Vagina (tissue), 2 donors: ENCODE measurements around the gene MRAS. TPM values are rescaled to one million over a fixed set of nuclear protein-coding genes. Genes with fewer than 3 reads are reported as not detected.

ENCODE experiments used
- DNase-seq, 2 donors: peaks; one replicate each; pipeline ENCODE4 v3.0.0-alpha.2; 2017; ENCODE audit errors: extremely low spot score in 2 of 2
- H3K27ac ChIP-seq: fragments of 200-600 bp; sonication (generic); one replicate; pipeline ENCODE4 v1.5.1; 2019
- H3K27me3 ChIP-seq: fragments of 200-600 bp; sonication (generic); one replicate; pipeline ENCODE4 v1.5.1; 2019
- H3K36me3 ChIP-seq, 2 donors: fragments of 200-600 bp; sonication (generic); one replicate each; pipeline ENCODE4 v1.5.1; 2017 to 2019
- H3K4me1 ChIP-seq: fragments of 200-600 bp; sonication (generic); one replicate; pipeline ENCODE4 v1.5.1; 2019
- H3K4me3 ChIP-seq, 2 donors: fragments of 200-600 bp; sonication (generic); 1 replicate in 1 of 2; 2 replicates in 1 of 2; pipeline ENCODE4 v1.5.1; 2016 to 2019
- H3K9me3 ChIP-seq: fragments of 200-600 bp; sonication (generic); one replicate; pipeline ENCODE4 v1.5.1; 2019
- CTCF ChIP-seq, 3 experiments: fragments of 450-650 bp in 2 of 3; fragments of 200-600 bp in 1 of 3; sonication (generic) in 1 of 3; IDR thresholded peaks; one replicate each; pipeline ENCODE4 v1.5.1; 2017 to 2019; ENCODE audit warnings: antibody characterized with exemption in 3 of 3, mild to moderate bottlenecking in 2 of 3, moderate library complexity in 2 of 3
- POLR2A ChIP-seq, 2 donors: fragments of 450-650 bp; IDR thresholded peaks; one replicate each; pipeline ENCODE4 v1.6.1; 2017; ENCODE audit warnings: antibody characterized with exemption in 2 of 2, mild to moderate bottlenecking in 2 of 2, moderate library complexity in 2 of 2
- POLR2AphosphoS5 ChIP-seq, 2 donors: sonication (generic); formaldehyde crosslinking; IDR thresholded peaks; one replicate each; pipeline ENCODE4 v1.9.0; 2017; ENCODE audit warnings: antibody characterized with exemption in 2 of 2, mild to moderate bottlenecking in 2 of 2, low read depth in 1 of 2; ENCODE audit not compliant: insufficient read depth in 1 of 2
- intact Hi-C: fragments of 100-400 bp; cut with DNase I; formaldehyde crosslinking; loops from one replicate; pipeline ENCODE4 v1.15.1; 2023
- total RNA-seq: library from RNA; depleted of rRNA; stranded (reverse); fragments of >200 nt; gene quantifications from one replicate; pipeline ENCODE4 v1.2.3, GENCODE V29; 2016

MRAS gene
- total RNA-seq, 1 donor from 2014 or later, result 26.8 TPM

GRCh38 chr3:138348754-138349739, 668 bp downstream of the MRAS start:
- intact Hi-C loops, result loop anchor here (5.0 kb wide), 1 partner anchor 38 kb away; no protein-coding TSS in a partner anchor
- TF ChIP-seq POLR2A (IDR thresholded peaks at IDR 0.05), result no peak
- no peak for TF ChIP-seq POLR2AphosphoS5 (IDR thresholded peaks at IDR 0.05; ENCODE audit: insufficient read depth in 1 of 2, low read depth in 1 of 2)
- TF ChIP-seq CTCF (IDR thresholded peaks at IDR 0.05), result no peak

GRCh38 chr3:138349926-138350665, 1.7 kb downstream of the MRAS start:
- Histone ChIP-seq H3K4me3 (peak overlapping the region; percentile 57 to 81), H3K27ac (peak overlapping the region; percentile 91)
- intact Hi-C loops, result loop anchor here (5.0 kb wide), 1 partner anchor 37 kb away; no protein-coding TSS in a partner anchor

More at GRCh38 chr3:138348754-138349739, 668 bp downstream of the MRAS start:
- Histone ChIP-seq H3K27ac (peak overlapping the region; percentile 91), H3K4me1 (peaks cover 11% of the 10 kb centered on the region), H3K4me3 (peak overlapping the region; percentile 57 to 81), H3K27me3 (no peaks in the 10 kb centered on the region), H3K9me3 (no peaks in the 10 kb centered on the region), H3K36me3 (no peaks in the 10 kb centered on the region)
- DNase-seq, result no peak

GRCh38 chr3:138351151-138351550, 2.8 kb downstream of the MRAS start:
- no peak overlapping the region for H3K27ac ChIP-seq
- no peak overlapping the region for H3K4me3 ChIP-seq
- no peaks in the 10 kb centered on the region for H3K27me3 ChIP-seq
- peaks cover 11% of the 10 kb centered on the region for H3K4me1 ChIP-seq
- no peak for DNase-seq
- no peaks in the 10 kb centered on the region for H3K9me3 ChIP-seq
- intact Hi-C loops, result no loop called here
- no peaks in the 10 kb centered on the region for H3K36me3 ChIP-seq
- TF ChIP-seq CTCF (IDR thresholded peaks at IDR 0.05) (no peak), POLR2A (IDR thresholded peaks at IDR 0.05) (no peak), POLR2AphosphoS5 (IDR thresholded peaks at IDR 0.05; ENCODE audit: insufficient read depth in 1 of 2, low read depth in 1 of 2) (no peak)

More at GRCh38 chr3:138349926-138350665, 1.7 kb downstream of the MRAS start:
- H3K27me3 ChIP-seq, result no peaks in the 10 kb centered on the region
- H3K4me1 ChIP-seq, result peaks cover 11% of the 10 kb centered on the region
- no peaks in the 10 kb centered on the region for H3K36me3 ChIP-seq
- no peaks in the 10 kb centered on the region for H3K9me3 ChIP-seq
- TF ChIP-seq POLR2A (IDR thresholded peaks at IDR 0.05) (no peak), CTCF (IDR thresholded peaks at IDR 0.05) (no peak), POLR2AphosphoS5 (IDR thresholded peaks at IDR 0.05; ENCODE audit: insufficient read depth in 1 of 2, low read depth in 1 of 2) (no peak)
- no peak for DNase-seq

DNA sequence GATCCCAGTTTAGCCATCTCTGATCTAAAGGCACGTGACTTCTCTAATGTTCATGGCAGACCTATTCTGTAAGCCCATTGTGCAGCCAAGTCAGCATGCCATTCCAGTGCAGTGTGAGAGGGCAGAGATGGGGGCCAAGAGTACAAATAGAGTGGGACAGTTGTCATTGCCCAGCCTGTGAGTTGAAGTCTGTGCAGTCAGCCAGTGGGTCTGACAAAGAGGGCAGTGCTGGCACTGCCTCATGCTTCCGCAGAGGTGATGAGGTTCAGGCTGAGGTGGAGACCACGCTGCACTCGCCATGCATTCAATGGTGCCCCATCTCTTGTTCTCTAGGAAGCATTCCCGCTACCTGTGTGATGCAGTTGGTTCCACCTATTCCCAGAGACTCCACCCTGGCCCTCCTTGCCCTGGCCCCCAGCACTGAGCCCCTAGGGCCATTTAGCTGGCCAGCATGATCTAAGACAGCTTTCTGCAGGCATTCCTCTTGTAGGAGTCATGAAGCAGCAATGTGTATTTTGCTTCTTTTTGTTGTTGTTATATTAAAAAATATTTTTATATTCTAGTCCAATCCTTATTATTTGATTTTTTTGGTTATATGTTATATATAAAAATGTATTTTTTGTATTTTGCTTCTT, 3.7 kb downstream of the MRAS start:
- no peaks in the 10 kb centered on the region for H3K27me3 ChIP-seq
- H3K27ac ChIP-seq, result no peak overlapping the region
- intact Hi-C loops, result no loop called here
- TF ChIP-seq CTCF (IDR thresholded peaks at IDR 0.05) (no peak), POLR2A (IDR thresholded peaks at IDR 0.05) (no peak), POLR2AphosphoS5 (IDR thresholded peaks at IDR 0.05; ENCODE audit: insufficient read depth in 1 of 2, low read depth in 1 of 2) (no peak)
- H3K9me3 ChIP-seq, result no peaks in the 10 kb centered on the region
- no peak for DNase-seq
- no peaks in the 10 kb centered on the region for H3K36me3 ChIP-seq
- peaks cover 11% of the 10 kb centered on the region for H3K4me1 ChIP-seq
- no peak overlapping the region for H3K4me3 ChIP-seq
